Measurements from ENCODE around the gene ITGB8. TPM values are rescaled to one million over a fixed set of nuclear protein-coding genes. Genes with fewer than 3 reads are reported as not detected.

The ITGB8 gene
- total and polyA plus RNA-seq, 8 donors, result 5.7 to 14.2 (median 6.8) TPM

GRCh38 chr7:20438248-20438647 is 107.5 kb downstream of the ITGB8 start:
- DNase-seq, result no peak
- intact Hi-C loops (cut with DNase I), result no loop called here
- Histone ChIP-seq H3K27me3 (no peaks in the 10 kb centered on the region), H3K9me3 (no peaks in the 10 kb centered on the region), H3K4me3 (no peak overlapping the region), H3K4me1 (peaks cover 0 to 7% of the 10 kb centered on the region in 2 donors), H3K36me3 (no peaks in the 10 kb centered on the region), H3K27ac (no peak overlapping the region)
- ATAC-seq, result no peak
- TF ChIP-seq CTCF (IDR thresholded peaks at IDR 0.05), result no peak

DNA sequence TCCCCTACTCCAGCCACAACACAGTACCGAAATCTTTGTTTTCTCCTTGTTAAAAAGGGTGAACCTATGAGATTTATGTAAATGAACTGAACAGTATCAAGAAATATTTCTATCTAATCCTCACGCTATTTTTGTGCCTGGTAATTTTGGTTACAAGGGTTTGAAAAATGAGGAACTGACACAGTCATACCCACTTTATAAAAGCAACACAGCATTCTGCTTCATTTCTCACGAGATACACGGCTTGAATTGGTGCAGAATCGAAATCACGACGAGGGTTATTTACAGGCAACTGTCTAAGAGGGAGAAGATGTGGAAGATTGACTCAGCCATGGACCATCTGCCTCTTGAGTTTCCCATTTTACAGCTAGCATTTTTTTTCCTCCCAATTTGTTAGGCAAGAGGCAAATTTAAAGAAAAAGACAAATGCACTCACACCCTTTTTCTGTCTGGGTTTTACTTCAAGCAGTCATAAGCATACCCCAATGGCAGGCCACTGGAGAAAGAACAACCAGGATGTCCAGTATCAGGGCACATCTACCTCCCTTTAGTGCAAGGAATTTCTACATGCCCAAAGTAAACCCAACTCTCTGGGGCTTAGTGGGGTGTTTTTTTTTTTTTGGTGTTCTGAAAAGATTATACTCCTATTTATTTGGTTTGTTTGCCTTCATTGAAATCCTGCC is 108.1 kb downstream of the ITGB8 start:
- no peak for ATAC-seq

GRCh38 chr7:20439416-20440185 is 108.9 kb downstream of the ITGB8 start:
- peak in 1 of 4 donors; percentile 32 for DNase-seq
- ATAC-seq, result no peak
- Histone ChIP-seq H3K9me3 (no peaks in the 10 kb centered on the region), H3K27me3 (no peaks in the 10 kb centered on the region), H3K4me1 (peaks cover 0 to 7% of the 10 kb centered on the region in 2 donors), H3K4me3 (no peak overlapping the region), H3K27ac (no peak overlapping the region), H3K36me3 (no peaks in the 10 kb centered on the region)
- no peak for TF ChIP-seq CTCF (IDR thresholded peaks at IDR 0.05)
- intact Hi-C loops (cut with DNase I), result no loop called here

More for the DNA sequence above, 108.1 kb downstream of the ITGB8 start:
- Histone ChIP-seq H3K9me3 (no peaks in the 10 kb centered on the region), H3K27ac (no peak overlapping the region), H3K4me1 (peaks cover 0 to 7% of the 10 kb centered on the region in 2 donors), H3K36me3 (no peaks in the 10 kb centered on the region), H3K27me3 (no peaks in the 10 kb centered on the region), H3K4me3 (no peak overlapping the region)
- no peak for DNase-seq
- intact Hi-C loops (cut with DNase I), result no loop called here
- no peak for TF ChIP-seq CTCF (IDR thresholded peaks at IDR 0.05)

DNA sequence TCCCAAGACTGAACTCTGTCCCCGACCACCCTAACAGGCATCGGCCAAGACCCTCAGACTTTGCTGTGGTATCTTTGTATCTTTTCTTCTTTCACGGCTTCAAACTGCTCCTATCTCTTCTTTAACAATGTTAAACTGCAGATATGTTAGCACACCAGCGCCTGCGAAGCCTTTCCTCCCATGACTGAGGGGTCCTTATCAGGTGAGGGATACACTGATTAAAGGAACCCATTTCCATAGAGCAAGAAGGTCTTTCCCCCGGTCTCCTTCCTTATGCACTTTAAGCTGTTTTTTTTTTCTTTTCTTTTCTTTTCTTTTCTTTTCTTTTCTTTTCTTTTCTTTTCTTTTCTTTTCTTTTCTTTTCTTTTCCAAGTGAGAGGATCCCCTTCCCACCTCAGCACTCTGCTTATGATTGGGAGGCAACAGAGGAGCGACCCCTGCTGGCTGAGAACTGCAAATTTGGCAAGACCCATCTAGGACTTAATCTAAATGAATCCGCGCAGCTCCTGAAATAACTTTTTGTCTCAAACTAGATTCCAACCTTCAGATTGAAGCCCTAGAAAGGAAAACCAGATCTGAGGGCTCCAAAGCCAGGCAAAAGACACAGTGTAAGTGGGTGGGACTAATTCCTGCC is 109.9 kb downstream of the ITGB8 start:
- H3K36me3 ChIP-seq, result no peaks in the 10 kb centered on the region
- peak; percentile 22 to 27 for TF ChIP-seq CTCF (IDR thresholded peaks at IDR 0.05)
- peaks cover 0 to 5% of the 10 kb centered on the region in 2 donors for H3K9me3 ChIP-seq
- peak; percentile 34 for ATAC-seq
- no peak overlapping the region for H3K4me3 ChIP-seq
- no peaks in the 10 kb centered on the region for H3K27me3 ChIP-seq
- DNase-seq, result no peak
- no peak overlapping the region for H3K27ac ChIP-seq
- intact Hi-C loops (cut with DNase I), result no loop called here
- peaks cover 0 to 7% of the 10 kb centered on the region in 2 donors for H3K4me1 ChIP-seq

DNA sequence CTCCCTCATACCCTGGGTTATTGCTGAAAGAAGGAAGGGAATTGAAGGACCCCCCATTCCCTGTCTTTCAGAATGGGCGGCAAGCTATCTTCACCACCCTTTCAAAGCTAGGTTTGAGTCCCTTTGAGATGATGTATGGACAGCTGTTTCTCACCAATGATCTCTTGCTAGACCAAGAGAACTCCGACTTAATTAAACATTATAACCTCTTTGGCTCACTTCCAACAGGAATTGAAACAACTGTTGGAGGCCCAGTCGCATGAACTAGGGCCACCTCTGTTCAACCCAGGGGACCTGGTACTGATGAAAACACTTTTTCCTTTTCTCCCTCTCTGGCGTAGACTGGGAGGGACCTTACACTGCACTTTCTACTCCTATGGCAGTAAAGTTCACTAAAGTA is 110.6 kb downstream of the ITGB8 start:
- intact Hi-C loops (cut with DNase I), result no loop called here

More for the DNA sequence above, 110.6 kb downstream of the ITGB8 start:
- Histone ChIP-seq H3K9me3 (peaks cover 0 to 5% of the 10 kb centered on the region in 2 donors), H3K27ac (no peak overlapping the region), H3K36me3 (no peaks in the 10 kb centered on the region), H3K4me3 (no peak overlapping the region), H3K4me1 (peaks cover 0 to 7% of the 10 kb centered on the region in 2 donors), H3K27me3 (no peaks in the 10 kb centered on the region)
- ATAC-seq (no peak), DNase-seq (no peak)
- no peak for TF ChIP-seq CTCF (IDR thresholded peaks at IDR 0.05)

Measured in left lung (tissue), 10 donors.